ENCODE results near the gene UROD. TPM values are rescaled to one million over a fixed set of nuclear protein-coding genes. Genes with fewer than 3 reads are reported as not detected.
"Not testable (repeated sequence)": the region's sequence is repeated elsewhere in the genome, so short reads cannot be mapped to it uniquely, and the experiment has no call there.

UROD gene
- polyA plus RNA-seq (ENCODE audit: insufficient read length in 4 of 4) = 100 to 1,000 TPM; 106 to 114 (median 112) TPM

- DNase-seq (ENCODE audit: low read depth in 4 of 4, low spot score in 2 of 4) = peak; percentile 77 to 96 (median 88)
Observed at GRCh38 chr1:45011837-45012638, at the start of gene UROD. Gene UROD, plus strand, starts transcription at chr1:45012254. Its CDS starts 12 bp downstream, at chr1:45012266.

- no peak for DNase-seq (ENCODE audit: low read depth in 4 of 4, low spot score in 2 of 4)
Observed at GRCh38 chr1:44962729-44963128, 49.3 kb upstream of the UROD start.

- DNase-seq (ENCODE audit: low read depth in 4 of 4, low spot score in 2 of 4) = no peak
Observed at GRCh38 chr1:44964396-44964795, 47.7 kb upstream of the UROD start.

GRCh38 chr1:44970317-44970716, 41.7 kb upstream of the UROD start:
- no peak for DNase-seq (ENCODE audit: low read depth in 4 of 4, low spot score in 2 of 4)

GRCh38 chr1:44973645-44974044, 38.4 kb upstream of the UROD start:
- no peak for DNase-seq (ENCODE audit: low read depth in 4 of 4, low spot score in 2 of 4)

GRCh38 chr1:44976252-44976651, 35.8 kb upstream of the UROD start:
- DNase-seq (ENCODE audit: low read depth in 4 of 4, low spot score in 2 of 4) = no peak

- DNase-seq (ENCODE audit: low read depth in 4 of 4, low spot score in 2 of 4) = not testable (repeated sequence)
Observed at GRCh38 chr1:44977372-44977771, 34.7 kb upstream of the UROD start.

- DNase-seq (ENCODE audit: low read depth in 4 of 4, low spot score in 2 of 4) = no peak
Observed at GRCh38 chr1:44985747-44986359, 26.2 kb upstream of the UROD start.

GRCh38 chr1:44988531-44989156, 23.4 kb upstream of the UROD start:
- no peak for DNase-seq (ENCODE audit: low read depth in 4 of 4, low spot score in 2 of 4)

- DNase-seq (ENCODE audit: low read depth in 4 of 4, low spot score in 2 of 4) = no peak
Observed at GRCh38 chr1:44994309-44994898, 17.6 kb upstream of the UROD start.

- no peak for DNase-seq (ENCODE audit: low read depth in 4 of 4, low spot score in 2 of 4)
Observed at GRCh38 chr1:44995467-44996238, 16.4 kb upstream of the UROD start.

GRCh38 chr1:44999232-44999631, 12.8 kb upstream of the UROD start:
- no peak for DNase-seq (ENCODE audit: low read depth in 4 of 4, low spot score in 2 of 4)

GRCh38 chr1:45001011-45001481, 11.0 kb upstream of the UROD start:
- no peak for DNase-seq (ENCODE audit: low read depth in 4 of 4, low spot score in 2 of 4)

GRCh38 chr1:45001576-45001975, 10.5 kb upstream of the UROD start:
- not testable (repeated sequence) for DNase-seq (ENCODE audit: low read depth in 4 of 4, low spot score in 2 of 4)

GRCh38 chr1:45002650-45003645, 9.1 kb upstream of the UROD start:
- DNase-seq (ENCODE audit: low read depth in 4 of 4, low spot score in 2 of 4) = no peak

- no peak for DNase-seq (ENCODE audit: low read depth in 4 of 4, low spot score in 2 of 4)
Observed at GRCh38 chr1:45003741-45004140, 8.3 kb upstream of the UROD start.

GRCh38 chr1:45004281-45004920, 7.7 kb upstream of the UROD start:
- DNase-seq (ENCODE audit: low read depth in 4 of 4, low spot score in 2 of 4) = no peak

- DNase-seq (ENCODE audit: low read depth in 4 of 4, low spot score in 2 of 4) = no peak
Observed at GRCh38 chr1:45005761-45006160, 6.3 kb upstream of the UROD start.

- DNase-seq (ENCODE audit: low read depth in 4 of 4, low spot score in 2 of 4) = no peak
Observed at GRCh38 chr1:45007311-45007710, 4.7 kb upstream of the UROD start.
